ENCODE data around the gene PLBD2.

The PLBD2 gene, protein sequence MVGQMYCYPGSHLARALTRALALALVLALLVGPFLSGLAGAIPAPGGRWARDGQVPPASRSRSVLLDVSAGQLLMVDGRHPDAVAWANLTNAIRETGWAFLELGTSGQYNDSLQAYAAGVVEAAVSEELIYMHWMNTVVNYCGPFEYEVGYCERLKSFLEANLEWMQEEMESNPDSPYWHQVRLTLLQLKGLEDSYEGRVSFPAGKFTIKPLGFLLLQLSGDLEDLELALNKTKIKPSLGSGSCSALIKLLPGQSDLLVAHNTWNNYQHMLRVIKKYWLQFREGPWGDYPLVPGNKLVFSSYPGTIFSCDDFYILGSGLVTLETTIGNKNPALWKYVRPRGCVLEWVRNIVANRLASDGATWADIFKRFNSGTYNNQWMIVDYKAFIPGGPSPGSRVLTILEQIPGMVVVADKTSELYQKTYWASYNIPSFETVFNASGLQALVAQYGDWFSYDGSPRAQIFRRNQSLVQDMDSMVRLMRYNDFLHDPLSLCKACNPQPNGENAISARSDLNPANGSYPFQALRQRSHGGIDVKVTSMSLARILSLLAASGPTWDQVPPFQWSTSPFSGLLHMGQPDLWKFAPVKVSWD

GRCh38 chr12:113358381-113359132, at the start of gene PLBD2:
PLBD2 (plus strand) TSS chr12:113358587; CDS start chr12:113358601, 14 bp downstream.
- DNase-seq = peak; percentile 41 to 96 (median 89)

DNA sequence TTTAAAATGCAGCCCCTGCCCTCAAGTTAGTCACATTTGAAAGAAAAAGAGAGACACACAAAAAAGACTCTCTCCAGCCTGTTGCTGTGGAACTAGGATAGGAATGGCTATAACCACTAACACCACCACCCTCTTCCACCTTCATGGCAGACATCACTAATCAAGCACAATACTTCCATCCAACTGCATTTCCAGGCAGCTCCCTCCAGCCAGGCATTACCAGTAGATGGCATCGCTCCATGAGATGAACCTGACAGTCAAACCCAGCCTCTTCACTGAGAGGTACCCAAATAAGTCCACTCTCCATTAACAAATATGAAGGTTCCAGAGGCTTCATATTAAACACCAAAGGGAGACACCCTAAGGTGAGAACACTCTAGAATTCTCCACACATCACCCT, 47.9 kb upstream of the PLBD2 start:
- no peak for DNase-seq

DNA sequence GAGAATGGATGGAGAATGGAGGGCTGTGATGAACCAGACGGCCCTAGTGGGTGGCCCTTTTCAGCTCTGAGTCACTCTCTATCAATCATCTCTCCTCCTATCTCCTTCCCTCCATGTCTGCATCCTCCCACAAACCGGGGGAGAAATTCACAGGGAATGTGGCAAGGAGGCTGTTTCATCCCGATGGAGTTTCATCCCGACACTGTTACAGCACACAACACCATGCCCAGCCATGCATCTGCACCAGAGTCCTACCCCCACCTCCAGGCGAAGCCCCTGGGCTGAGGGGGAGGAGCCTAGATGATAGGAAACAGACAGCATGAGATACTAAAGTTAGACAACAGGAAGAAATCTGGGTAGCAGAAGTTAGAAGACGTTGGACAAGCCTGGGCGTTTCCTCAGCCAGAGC, 44.3 kb upstream of the PLBD2 start:
- DNase-seq = no peak

GRCh38 chr12:113315358-113315757, 43.0 kb upstream of the PLBD2 start:
- DNase-seq = no peak

DNA sequence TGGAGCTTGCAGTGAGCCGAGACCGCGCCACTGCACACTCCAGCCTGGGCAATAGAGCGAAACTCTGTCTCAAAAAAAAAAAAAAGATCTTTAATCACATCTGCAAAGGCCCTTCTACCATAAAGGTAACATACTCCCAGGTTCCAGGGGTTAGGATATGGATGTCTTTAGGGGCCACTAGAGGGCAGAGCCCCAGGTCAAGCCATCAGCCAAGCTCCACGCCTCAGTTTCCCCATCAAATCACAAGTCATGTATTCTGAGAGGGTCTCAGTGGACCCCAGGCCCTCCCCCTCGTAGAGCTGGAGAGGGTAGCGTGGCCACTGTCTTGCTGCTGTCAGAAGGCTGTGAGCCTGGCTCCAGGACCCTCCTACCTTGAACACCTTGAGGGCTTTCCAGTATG, 42.2 kb upstream of the PLBD2 start:
- no peak for DNase-seq

- no peak for DNase-seq
Measured at GRCh38 chr12:113317122-113317521, 41.3 kb upstream of the PLBD2 start.

DNA sequence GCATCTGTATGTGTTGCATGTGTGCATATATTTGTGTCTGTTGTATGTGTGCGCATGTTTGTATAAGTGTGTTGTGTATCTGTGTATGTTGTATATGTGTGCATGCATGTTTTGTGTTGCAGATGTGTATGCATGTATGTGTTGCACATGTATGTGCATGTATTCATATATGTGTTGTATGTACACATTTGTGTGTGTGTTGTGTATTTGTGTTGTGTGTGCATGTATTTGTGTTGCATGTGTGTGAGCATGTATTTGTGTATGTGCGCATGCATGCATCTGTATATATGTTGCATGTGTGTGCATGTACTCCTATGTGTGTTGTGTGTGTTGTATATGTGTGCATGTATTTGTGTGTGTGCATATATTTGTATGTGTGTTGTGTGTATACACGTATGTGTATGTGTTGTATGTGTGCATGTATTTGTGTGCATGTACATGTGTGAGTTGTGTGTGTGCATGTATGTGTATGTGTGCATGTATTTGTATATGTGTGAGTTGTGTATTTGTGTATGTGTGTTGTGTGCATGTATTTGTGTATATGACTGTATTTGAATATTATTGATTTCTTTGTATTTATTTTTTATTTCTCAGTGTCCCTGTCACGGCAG, 40.2 kb upstream of the PLBD2 start:
- no peak for DNase-seq

DNA sequence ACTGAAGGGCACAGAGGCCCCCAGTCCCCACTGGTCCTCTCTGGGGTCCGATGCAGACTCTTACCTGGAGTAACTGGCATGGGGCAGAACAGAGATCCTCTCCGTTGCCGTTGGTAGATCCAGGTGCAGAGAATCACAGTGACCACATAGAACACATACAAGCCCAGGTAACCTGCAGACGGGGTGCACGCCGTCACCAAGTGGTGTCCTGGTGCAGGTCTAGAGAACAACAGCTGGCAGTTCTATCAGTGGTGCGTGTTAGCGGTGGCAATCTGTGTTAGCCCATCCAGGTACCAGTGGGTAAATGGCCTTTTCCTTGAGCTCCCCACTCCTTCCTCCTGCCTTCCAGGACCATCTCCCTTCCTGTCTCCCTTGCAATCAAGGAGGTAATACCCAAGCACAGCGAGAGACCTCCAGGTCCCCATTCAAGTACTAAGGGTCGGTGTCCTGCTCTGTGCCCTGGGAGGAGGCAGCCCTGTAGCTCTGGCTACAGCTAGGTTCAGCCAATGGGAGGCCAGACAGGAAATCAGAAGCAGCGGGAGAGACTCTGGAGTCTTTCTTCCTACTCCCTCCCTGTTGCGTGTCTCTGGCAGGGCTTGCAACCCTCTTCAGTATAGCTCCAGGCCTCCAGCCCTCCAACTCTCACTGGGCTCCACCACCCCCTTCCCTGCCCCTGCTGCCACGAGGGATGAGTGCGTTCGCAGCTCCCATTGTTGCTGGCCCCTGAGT, 39.3 kb upstream of the PLBD2 start:
- DNase-seq = no peak

DNA sequence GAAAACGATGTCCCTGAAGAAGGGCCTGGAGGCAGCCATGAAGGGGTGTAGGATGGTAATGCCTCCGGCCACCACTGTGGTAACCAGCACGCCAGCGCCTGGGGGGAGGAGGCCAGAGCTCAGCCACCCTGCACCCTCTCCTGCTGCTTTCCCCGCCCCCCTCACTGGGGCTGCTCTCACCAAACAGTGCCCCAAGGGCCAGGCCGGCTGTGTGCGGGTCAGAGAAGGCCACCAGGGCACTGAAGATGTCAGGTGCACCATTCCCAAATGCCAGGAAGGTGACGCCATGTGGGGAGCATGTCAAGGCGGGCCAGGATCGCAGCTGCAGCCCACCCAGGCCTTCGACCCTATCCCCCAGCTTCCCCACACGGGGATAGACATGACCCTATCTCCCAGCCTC, 38.0 kb upstream of the PLBD2 start:
- DNase-seq = no peak

- DNase-seq = no peak
Measured at GRCh38 chr12:113322343-113322742, 36.0 kb upstream of the PLBD2 start.

GRCh38 chr12:113325916-113326315, 32.5 kb upstream of the PLBD2 start:
- no peak for DNase-seq

- DNase-seq = no peak
Measured at GRCh38 chr12:113326775-113327395, 31.5 kb upstream of the PLBD2 start.

DNA sequence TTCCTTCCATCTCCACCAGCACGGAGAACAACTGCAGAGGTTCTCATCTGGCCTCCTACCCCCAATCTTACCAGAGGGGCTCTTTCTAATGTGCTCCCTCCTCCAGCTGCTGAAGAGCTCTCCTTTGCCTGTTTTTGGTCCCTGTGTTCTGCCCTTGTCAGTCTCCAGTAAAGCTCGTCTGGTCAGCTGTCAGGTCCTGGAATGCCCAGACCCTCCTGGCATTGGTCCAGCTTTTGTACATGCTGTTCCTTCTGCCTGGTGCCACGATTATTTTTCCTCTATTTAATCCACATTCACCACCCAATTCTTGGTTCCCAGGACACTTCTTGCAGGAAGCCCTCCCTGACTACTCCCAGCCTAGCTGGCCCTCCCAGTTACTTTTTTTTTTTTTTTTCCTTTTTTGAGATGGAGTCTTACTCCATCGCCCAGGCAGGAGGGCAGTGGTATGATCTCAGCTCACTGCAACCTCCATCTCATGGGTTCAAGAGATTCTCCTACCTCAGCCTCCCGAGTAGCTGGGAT, 30.0 kb upstream of the PLBD2 start:
- DNase-seq = no peak

GRCh38 chr12:113329022-113329790, 29.2 kb upstream of the PLBD2 start:
- DNase-seq = no peak

GRCh38 chr12:113329791-113330417, 28.5 kb upstream of the PLBD2 start:
- no peak for DNase-seq

- no peak for DNase-seq
Measured at GRCh38 chr12:113330505-113330904, 27.9 kb upstream of the PLBD2 start.

GRCh38 chr12:113332688-113333417, 25.5 kb upstream of the PLBD2 start:
- DNase-seq = peak in 4 of 56 donors; percentile 5 to 18 (median 12)

DNA sequence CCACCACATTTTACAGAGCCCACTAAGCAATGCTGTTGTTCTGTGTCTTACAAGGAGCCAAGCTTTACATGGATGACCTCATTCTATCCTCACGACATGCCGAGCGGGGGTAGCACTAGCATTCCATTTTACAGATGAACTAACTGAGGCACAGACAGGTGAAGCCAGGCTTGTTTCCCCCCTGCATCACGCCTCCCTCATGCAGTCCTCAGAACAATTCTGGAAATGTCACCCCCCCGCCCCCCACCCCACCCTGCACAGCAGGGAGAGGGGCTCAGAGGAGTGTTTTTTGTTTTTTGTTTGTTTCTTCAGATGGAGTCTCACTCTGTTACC, 25.0 kb upstream of the PLBD2 start:
- DNase-seq = no peak
